GM12865 (cell line): ENCODE results near the gene OCA2.

Experiments used
- DNase-seq: peaks from one replicate; pipeline ENCODE4 v3.0.0; 2010; ENCODE audit warnings: low read depth
- H3K4me3 ChIP-seq: 2 replicates; pipeline ENCODE4 v1.5.1; 2011; ENCODE audit warnings: mild to moderate bottlenecking, low read depth, low read length, control low read depth
- TF ChIP-seq, protein P1 (sequence below): IDR thresholded peaks from 2 replicates; pipeline ENCODE4 v1.5.1; 2011; ENCODE audit warnings: low read length, control low read depth, low read depth, inconsistent platforms; ENCODE audit not compliant: insufficient read depth; ENCODE audit errors: missing control alignments

Gene OCA2

GRCh38 chr15:27869697-27870281 lies 229.3 kb downstream of the OCA2 start:
- TF ChIP-seq, protein P1, sequence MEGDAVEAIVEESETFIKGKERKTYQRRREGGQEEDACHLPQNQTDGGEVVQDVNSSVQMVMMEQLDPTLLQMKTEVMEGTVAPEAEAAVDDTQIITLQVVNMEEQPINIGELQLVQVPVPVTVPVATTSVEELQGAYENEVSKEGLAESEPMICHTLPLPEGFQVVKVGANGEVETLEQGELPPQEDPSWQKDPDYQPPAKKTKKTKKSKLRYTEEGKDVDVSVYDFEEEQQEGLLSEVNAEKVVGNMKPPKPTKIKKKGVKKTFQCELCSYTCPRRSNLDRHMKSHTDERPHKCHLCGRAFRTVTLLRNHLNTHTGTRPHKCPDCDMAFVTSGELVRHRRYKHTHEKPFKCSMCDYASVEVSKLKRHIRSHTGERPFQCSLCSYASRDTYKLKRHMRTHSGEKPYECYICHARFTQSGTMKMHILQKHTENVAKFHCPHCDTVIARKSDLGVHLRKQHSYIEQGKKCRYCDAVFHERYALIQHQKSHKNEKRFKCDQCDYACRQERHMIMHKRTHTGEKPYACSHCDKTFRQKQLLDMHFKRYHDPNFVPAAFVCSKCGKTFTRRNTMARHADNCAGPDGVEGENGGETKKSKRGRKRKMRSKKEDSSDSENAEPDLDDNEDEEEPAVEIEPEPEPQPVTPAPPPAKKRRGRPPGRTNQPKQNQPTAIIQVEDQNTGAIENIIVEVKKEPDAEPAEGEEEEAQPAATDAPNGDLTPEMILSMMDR = no peak
- H3K4me3 ChIP-seq = no peak overlapping the region
- no peak for DNase-seq

DNA sequence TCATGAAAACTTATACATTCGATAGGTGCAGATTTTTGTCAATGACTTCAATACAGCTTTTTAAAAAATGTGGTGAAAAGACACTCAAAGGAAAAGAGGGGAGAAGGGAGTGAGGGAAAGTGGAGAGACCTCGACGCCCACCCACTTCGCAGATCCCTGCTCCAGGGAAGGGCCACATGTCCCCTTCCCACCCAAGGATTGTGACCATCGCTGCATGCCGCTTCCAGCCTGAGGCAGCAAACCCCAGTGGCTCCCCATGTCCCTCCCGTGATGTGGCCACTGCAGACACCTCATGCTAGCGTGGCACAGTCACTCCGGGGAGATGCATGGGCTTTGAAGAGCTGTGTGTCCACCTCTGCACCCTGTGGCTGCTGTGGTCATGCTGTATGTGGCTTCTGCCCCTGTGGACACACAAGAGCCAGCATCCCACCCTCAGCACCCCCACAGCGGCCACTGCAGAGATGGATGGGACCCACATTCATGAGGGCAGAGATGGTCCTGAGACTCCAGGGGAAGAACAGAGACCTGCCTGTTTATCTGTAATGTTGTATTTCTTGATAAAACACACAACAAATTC lies 230.2 kb downstream of the OCA2 start:
- TF ChIP-seq, protein P1 = no peak
- H3K4me3 ChIP-seq = no peak overlapping the region
- DNase-seq = no peak

GRCh38 chr15:27867861-27868260 lies 231.3 kb downstream of the OCA2 start:
- DNase-seq = no peak
- H3K4me3 ChIP-seq = no peak overlapping the region
- TF ChIP-seq, protein P1 = no peak

DNA sequence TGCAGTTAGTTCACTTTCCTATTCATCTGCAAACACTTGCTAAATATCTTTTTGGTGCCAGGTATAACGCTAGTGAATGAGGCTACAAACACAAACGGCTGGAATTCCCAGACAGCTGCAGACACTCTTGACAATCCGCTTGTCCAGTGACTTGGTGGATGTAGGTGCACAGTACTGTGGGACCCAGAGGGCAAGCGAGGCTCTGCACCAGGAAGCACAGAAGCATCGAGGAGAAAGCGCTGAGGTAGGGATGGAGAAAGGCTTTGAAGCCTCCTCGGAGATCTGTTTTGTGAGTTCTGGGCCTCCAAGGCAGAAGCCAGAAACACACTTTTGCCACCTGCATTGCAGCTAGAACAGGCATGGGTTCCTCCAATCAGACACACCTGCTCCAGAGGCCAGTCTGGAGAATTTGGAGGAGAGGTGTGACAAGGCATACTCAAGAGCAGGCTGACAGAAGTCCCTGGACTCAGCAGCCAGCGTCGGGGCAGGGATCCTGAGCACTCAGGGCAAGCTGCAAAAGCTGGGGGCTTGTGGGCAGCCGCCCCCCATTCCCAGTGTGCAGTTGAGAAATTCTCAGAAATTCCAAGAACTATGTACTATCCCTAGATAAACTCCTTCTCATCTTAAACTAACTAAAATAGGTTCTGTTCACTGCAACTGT lies 232.5 kb downstream of the OCA2 start:
- DNase-seq = no peak
- no peak overlapping the region for H3K4me3 ChIP-seq
- TF ChIP-seq, protein P1 = no peak

DNA sequence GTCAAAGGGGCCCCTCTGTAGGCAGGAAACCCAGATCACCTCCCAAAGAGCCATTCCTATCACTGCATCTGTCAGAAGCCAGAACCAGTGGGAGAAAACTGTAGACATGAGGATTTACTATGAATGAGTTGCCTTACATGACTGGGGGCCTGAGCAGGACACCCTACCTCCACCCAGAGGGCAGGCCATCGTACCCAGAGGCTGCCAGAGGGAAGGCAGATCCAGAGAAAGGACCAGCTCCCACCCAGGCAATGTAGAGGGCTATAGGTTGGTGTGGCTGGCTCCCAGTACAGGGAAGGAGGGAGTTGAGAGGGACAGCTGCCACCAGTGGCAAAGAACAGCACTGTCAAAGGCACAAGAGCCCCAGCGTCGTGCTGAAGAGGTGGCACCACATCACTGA lies 233.2 kb downstream of the OCA2 start:
- no peak for DNase-seq
- TF ChIP-seq, protein P1 = no peak
- H3K4me3 ChIP-seq = no peak overlapping the region

- DNase-seq = no peak
- no peak overlapping the region for H3K4me3 ChIP-seq
- TF ChIP-seq, protein P1 = no peak
Measured at GRCh38 chr15:27865323-27865922, 233.7 kb downstream of the OCA2 start.
